SK-N-SH (cell line): ENCODE results near the gene WT1. TPM values are rescaled to one million over a fixed set of nuclear protein-coding genes. Genes with fewer than 3 reads are reported as not detected.

Experiments
- CTCF ChIA-PET: fragments of 300-600, 350-600 bp; formaldehyde crosslinking; extraction: SDS; loops from one replicate; lab custom pipeline; 2021; lab: Yijun Ruan, JAX
- POLR2A ChIA-PET: fragments of 350-600 bp; sonication (Branson Sonifier 250); formaldehyde crosslinking; extraction: SDS; loops from one replicate; lab custom pipeline; 2020; ENCODE audit warnings: antibody characterized with exemption, inconsistent platforms; lab: Yijun Ruan, JAX
- DNase-seq: peaks from one replicate; pipeline ENCODE4 v3.0.0; 2012
- H2AFZ ChIP-seq: fragments of 200-600 bp; sonication (generic); 2 replicates; pipeline ENCODE4 v1.8.1; 2016; ENCODE audit warnings: antibody characterized with exemption, mild to moderate bottlenecking, low read depth
- H3F3A ChIP-seq: fragments of 200-600 bp; sonication (generic); replicated peaks from 2 replicates; pipeline ENCODE3; 2016; ENCODE audit warnings: antibody characterized with exemption, mild to moderate bottlenecking; ENCODE audit not compliant: insufficient read depth
- H3K27ac ChIP-seq, 2 experiments: fragments of 200-500 bp in 1 of 2; fragments of 200-600 bp in 1 of 2; sonication (Bioruptor generic) in 1 of 2; sonication (generic), shearing (Covaris generic) in 1 of 2; 2 replicates each; pipeline versions ENCODE4 v1.5.1 to v1.6.1; 2014 to 2016; ENCODE audit warnings: low read depth in 2 of 2, inconsistent platforms in 1 of 2, low read length in 1 of 2, mild to moderate bottlenecking in 1 of 2, mixed read lengths in 1 of 2
- H3K27me3 ChIP-seq: fragments of 200-600 bp; sonication (generic), shearing (Covaris generic); 2 replicates; pipeline ENCODE4 v1.6.1; 2016; ENCODE audit warnings: mixed run types; ENCODE audit not compliant: insufficient read depth
- H3K36me3 ChIP-seq, 2 experiments: fragments of 200-500 bp in 1 of 2; fragments of 200-600 bp in 1 of 2; sonication (Bioruptor generic) in 1 of 2; sonication (generic) in 1 of 2; replicated peaks in 1 of 2; 2 replicates each; pipeline versions ENCODE3 to v1.5.1; 2014 to 2016; ENCODE audit warnings: low read length in 1 of 2, mild to moderate bottlenecking in 1 of 2; ENCODE audit not compliant: insufficient read depth in 2 of 2, control insufficient read depth in 1 of 2
- H3K4me1 ChIP-seq, 2 experiments: fragments of 200-500 bp in 1 of 2; fragments of 200-600 bp in 1 of 2; sonication (Bioruptor generic) in 1 of 2; sonication (generic), shearing (Covaris generic) in 1 of 2; 2 replicates each; pipeline versions ENCODE4 v1.5.1 to v1.6.1; 2014 to 2016; ENCODE audit warnings: low read depth in 1 of 2, low read length in 1 of 2, mixed run types in 1 of 2; ENCODE audit not compliant: insufficient read depth in 2 of 2, control insufficient read depth in 1 of 2
- H3K4me2 ChIP-seq: fragments of 200-600 bp; sonication (generic), shearing (Covaris generic); 2 replicates; pipeline ENCODE4 v1.6.1; 2017; ENCODE audit warnings: mixed run types
- H3K4me3 ChIP-seq, 2 experiments: fragments of 200-500 bp in 1 of 2; fragments of 200-600 bp in 1 of 2; sonication (Bioruptor generic) in 1 of 2; sonication (generic), shearing (Covaris generic) in 1 of 2; 2 replicates each; pipeline versions ENCODE4 v1.5.1 to v1.8.1; 2014 to 2016; ENCODE audit warnings: low read depth in 2 of 2, inconsistent platforms in 1 of 2, low read length in 1 of 2, mild to moderate bottlenecking in 1 of 2, mixed read lengths in 1 of 2, moderate library complexity in 1 of 2
- H3K79me2 ChIP-seq: fragments of 200-600 bp; sonication (generic); 2 replicates; pipeline ENCODE4 v1.8.1; 2017; ENCODE audit warnings: mild to moderate bottlenecking; ENCODE audit not compliant: insufficient read depth
- H3K9ac ChIP-seq: fragments of 200-600 bp; sonication (generic); 2 replicates; pipeline ENCODE4 v1.6.1; 2017; ENCODE audit warnings: mixed run types
- H3K9me2 ChIP-seq: fragments of 200-600 bp; sonication (generic); 2 replicates; pipeline ENCODE4 v1.6.1; 2017; ENCODE audit warnings: mixed run types
- H3K9me3 ChIP-seq: fragments of 200-600 bp; sonication (generic); 2 replicates; pipeline ENCODE4 v1.6.1; 2017; ENCODE audit warnings: mixed run types, mild to moderate bottlenecking, moderate library complexity
- H4K20me1 ChIP-seq: fragments of 200-600 bp; sonication (generic); 2 replicates; pipeline ENCODE4 v1.6.1; 2017; ENCODE audit warnings: mild to moderate bottlenecking, mixed run types; ENCODE audit not compliant: insufficient read depth
- CHD2 ChIP-seq: fragments of 150-350 bp; IDR thresholded peaks from 2 replicates; pipeline ENCODE4 v1.6.1; 2018; ENCODE audit warnings: low read length; ENCODE audit not compliant: partially characterized antibody
- EP300 ChIP-seq, 2 experiments: IDR thresholded peaks; 2 replicates each; pipeline versions ENCODE4 v1.4.0 to v1.6.1; 2012; ENCODE audit warnings: borderline replicate concordance in 1 of 2, low read depth in 1 of 2, low read length in 1 of 2
- FOSL2 ChIP-seq: IDR thresholded peaks from 2 replicates; pipeline ENCODE4 v1.4.0; 2012; ENCODE audit warnings: low read depth, mild to moderate bottlenecking, moderate library complexity, borderline replicate concordance
- GATA2 ChIP-seq: sonication (generic); formaldehyde crosslinking; IDR thresholded peaks from 2 replicates; pipeline ENCODE4 v1.5.0; 2020; ENCODE audit warnings: mild to moderate bottlenecking, missing genetic modification reagents
- JUND ChIP-seq: IDR thresholded peaks from 2 replicates; pipeline ENCODE4 v1.4.0; 2012
- MEF2A ChIP-seq: IDR thresholded peaks from 2 replicates; pipeline ENCODE4 v1.4.0; 2012; ENCODE audit warnings: low read depth, borderline replicate concordance
- RAD21 ChIP-seq: IDR thresholded peaks from 2 replicates; pipeline ENCODE4 v1.6.1; 2012; ENCODE audit warnings: mild to moderate bottlenecking, low read length
- RCOR1 ChIP-seq: fragments of 150-350 bp; IDR thresholded peaks from 2 replicates; pipeline ENCODE4 v1.6.1; 2017; ENCODE audit warnings: antibody characterized with exemption, low read length
- RFX5 ChIP-seq: IDR thresholded peaks from 2 replicates; pipeline ENCODE4 v1.6.1; 2012; ENCODE audit warnings: mild to moderate bottlenecking, improper control_type of control experiment, low read length
- RXRA ChIP-seq: IDR thresholded peaks from 2 replicates; pipeline ENCODE4 v1.4.0; 2012; ENCODE audit warnings: low read depth, mild to moderate bottlenecking, borderline replicate concordance
- TCF12 ChIP-seq: IDR thresholded peaks from 2 replicates; pipeline ENCODE4 v1.4.0; 2012
- TEAD4 ChIP-seq: IDR thresholded peaks from 2 replicates; pipeline ENCODE4 v1.4.0; 2012; ENCODE audit warnings: mild to moderate bottlenecking, borderline replicate concordance; ENCODE audit not compliant: insufficient read depth
- YY1 ChIP-seq: IDR thresholded peaks from 2 replicates; pipeline ENCODE4 v1.4.0; 2012; ENCODE audit warnings: low read depth, mild to moderate bottlenecking
- WGBS: methylation state at CpG from one replicate; pipeline ENCODE4 v1.1.6; 2017; ENCODE audit warnings: low lambda C conversion rate; 5-methylcytosine and 5-hydroxymethylcytosine counted together
- polyA plus RNA-seq, 3 experiments: library from polyadenylated mRNA; depleted of rRNA; stranded (reverse); fragments of >200 nt; gene quantifications; 2 replicates each; pipeline ENCODE4 v1.2.3, GENCODE V29; 2012
- TF ChIP-seq, protein P1 (sequence below): IDR thresholded peaks from 2 replicates; pipeline ENCODE4 v1.6.1; 2012; ENCODE audit warnings: mild to moderate bottlenecking, low read depth, low read length, moderate library complexity
- TF ChIP-seq, protein P2 (sequence below): IDR thresholded peaks from 2 replicates; pipeline ENCODE4 v1.4.0; 2012; ENCODE audit warnings: low read depth
- TF ChIP-seq, protein P3 (sequence below): fragments of 150-350 bp; IDR thresholded peaks from 2 replicates; pipeline ENCODE4 v1.6.1; 2017; ENCODE audit warnings: antibody characterized with exemption, low read length, low read depth, borderline replicate concordance
- TF ChIP-seq, protein P4 (sequence below): IDR thresholded peaks from 2 replicates; pipeline ENCODE4 v1.4.0; 2012; ENCODE audit warnings: low read depth, borderline replicate concordance
- TF ChIP-seq, protein P5 (sequence below): fragments of 200-600 bp; sonication (generic); IDR thresholded peaks from 2 replicates; pipeline ENCODE4 v1.6.1; 2017; ENCODE audit warnings: antibody characterized with exemption, mild to moderate bottlenecking, moderate library complexity
- TF ChIP-seq, protein P6 (sequence below): IDR thresholded peaks from 2 replicates; pipeline ENCODE4 v1.4.0; 2012; ENCODE audit warnings: low read depth, borderline replicate concordance

WT1 gene
- polyA plus RNA-seq, 1 of the 3 experiments (the other 2 are of a cell fraction): 0.49 TPM

DNA sequence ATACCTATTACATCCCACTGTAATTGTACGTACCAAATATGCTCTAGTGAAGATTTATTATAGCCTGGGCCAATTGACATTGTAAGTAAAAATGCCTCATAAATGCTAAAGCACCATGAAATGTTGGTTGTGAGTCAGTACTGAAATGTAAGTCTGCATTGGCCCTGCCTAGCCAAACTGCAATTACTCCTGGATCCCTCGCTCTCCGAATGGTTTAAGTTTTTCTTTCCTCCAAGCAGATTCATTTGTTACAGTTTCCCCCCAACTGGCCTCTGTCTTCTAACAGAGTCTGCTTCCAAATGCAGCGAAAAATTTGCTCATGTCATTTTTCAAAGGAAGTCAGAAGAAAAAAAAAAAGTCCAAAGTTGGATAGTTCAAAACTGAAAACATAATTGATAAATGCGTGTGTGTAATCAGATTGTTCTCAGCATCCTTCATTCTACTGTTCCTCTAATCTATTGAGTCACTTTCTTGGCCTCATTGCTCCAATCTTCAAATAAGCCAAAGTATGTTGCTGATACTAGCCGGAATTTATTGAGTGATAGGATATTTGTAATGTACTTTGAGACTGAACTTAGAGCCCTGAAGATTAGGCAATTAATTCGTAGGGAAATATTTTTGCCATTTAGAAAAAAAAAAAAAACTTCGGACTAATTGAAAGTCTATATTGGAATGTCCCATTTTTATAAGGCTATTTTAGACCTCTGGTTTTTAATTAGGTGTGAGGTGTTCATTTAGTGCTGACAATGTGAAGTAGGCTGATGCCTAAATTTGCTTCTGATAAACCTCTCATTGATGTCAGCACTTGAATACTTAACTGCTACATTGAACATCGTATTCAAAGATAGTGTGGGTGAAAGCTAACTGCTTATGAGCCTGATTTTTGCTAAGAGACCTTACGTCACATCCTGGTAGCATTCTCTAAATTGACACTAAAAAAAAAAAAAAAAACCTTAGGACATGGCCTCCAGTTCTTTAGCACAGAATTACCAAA lies 93.4 kb downstream of the WT1 start:
- no peak overlapping the region for H3K27ac ChIP-seq
- H3K4me2 ChIP-seq: no peak overlapping the region
- no peaks in the 10 kb centered on the region; the same call in 1 of the 2 replicates for H3K9me3 ChIP-seq
- WGBS: 22% methylated on average over 10 of the region's 10 CpGs
- no peaks in the 10 kb centered on the region for H3K9me2 ChIP-seq
- no peak overlapping the region for H3K9ac ChIP-seq
- DNase-seq: no peak
- H4K20me1 ChIP-seq: no peaks in the 10 kb centered on the region
- H3K27me3 ChIP-seq: peaks cover 33% of the 10 kb centered on the region; the same call in 1 of the 2 replicates
- H2AFZ ChIP-seq: no peak overlapping the region
- TF ChIP-seq YY1: no peak
- TF ChIP-seq, protein P1, sequence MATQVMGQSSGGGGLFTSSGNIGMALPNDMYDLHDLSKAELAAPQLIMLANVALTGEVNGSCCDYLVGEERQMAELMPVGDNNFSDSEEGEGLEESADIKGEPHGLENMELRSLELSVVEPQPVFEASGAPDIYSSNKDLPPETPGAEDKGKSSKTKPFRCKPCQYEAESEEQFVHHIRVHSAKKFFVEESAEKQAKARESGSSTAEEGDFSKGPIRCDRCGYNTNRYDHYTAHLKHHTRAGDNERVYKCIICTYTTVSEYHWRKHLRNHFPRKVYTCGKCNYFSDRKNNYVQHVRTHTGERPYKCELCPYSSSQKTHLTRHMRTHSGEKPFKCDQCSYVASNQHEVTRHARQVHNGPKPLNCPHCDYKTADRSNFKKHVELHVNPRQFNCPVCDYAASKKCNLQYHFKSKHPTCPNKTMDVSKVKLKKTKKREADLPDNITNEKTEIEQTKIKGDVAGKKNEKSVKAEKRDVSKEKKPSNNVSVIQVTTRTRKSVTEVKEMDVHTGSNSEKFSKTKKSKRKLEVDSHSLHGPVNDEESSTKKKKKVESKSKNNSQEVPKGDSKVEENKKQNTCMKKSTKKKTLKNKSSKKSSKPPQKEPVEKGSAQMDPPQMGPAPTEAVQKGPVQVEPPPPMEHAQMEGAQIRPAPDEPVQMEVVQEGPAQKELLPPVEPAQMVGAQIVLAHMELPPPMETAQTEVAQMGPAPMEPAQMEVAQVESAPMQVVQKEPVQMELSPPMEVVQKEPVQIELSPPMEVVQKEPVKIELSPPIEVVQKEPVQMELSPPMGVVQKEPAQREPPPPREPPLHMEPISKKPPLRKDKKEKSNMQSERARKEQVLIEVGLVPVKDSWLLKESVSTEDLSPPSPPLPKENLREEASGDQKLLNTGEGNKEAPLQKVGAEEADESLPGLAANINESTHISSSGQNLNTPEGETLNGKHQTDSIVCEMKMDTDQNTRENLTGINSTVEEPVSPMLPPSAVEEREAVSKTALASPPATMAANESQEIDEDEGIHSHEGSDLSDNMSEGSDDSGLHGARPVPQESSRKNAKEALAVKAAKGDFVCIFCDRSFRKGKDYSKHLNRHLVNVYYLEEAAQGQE: no peak
- TF ChIP-seq FOSL2: no peak
- no peak for TF ChIP-seq RCOR1
- no peak for TF ChIP-seq RXRA
- TF ChIP-seq EP300 (IDR thresholded peaks at IDR 0.05; ENCODE audit: borderline replicate concordance in 1 of 2, low read depth in 1 of 2, low read length in 1 of 2): no peak
- TF ChIP-seq CHD2: no peak
- TF ChIP-seq TCF12: no peak
- no peak for TF ChIP-seq TEAD4
- TF ChIP-seq RFX5: no peak
- TF ChIP-seq, protein P2, sequence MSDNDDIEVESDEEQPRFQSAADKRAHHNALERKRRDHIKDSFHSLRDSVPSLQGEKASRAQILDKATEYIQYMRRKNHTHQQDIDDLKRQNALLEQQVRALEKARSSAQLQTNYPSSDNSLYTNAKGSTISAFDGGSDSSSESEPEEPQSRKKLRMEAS: no peak
- TF ChIP-seq, protein P3, sequence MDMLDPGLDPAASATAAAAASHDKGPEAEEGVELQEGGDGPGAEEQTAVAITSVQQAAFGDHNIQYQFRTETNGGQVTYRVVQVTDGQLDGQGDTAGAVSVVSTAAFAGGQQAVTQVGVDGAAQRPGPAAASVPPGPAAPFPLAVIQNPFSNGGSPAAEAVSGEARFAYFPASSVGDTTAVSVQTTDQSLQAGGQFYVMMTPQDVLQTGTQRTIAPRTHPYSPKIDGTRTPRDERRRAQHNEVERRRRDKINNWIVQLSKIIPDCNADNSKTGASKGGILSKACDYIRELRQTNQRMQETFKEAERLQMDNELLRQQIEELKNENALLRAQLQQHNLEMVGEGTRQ: no peak
- TF ChIP-seq, protein P4, sequence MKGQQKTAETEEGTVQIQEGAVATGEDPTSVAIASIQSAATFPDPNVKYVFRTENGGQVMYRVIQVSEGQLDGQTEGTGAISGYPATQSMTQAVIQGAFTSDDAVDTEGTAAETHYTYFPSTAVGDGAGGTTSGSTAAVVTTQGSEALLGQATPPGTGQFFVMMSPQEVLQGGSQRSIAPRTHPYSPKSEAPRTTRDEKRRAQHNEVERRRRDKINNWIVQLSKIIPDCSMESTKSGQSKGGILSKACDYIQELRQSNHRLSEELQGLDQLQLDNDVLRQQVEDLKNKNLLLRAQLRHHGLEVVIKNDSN: no peak
- no peak for TF ChIP-seq RAD21
- TF ChIP-seq, protein P5, sequence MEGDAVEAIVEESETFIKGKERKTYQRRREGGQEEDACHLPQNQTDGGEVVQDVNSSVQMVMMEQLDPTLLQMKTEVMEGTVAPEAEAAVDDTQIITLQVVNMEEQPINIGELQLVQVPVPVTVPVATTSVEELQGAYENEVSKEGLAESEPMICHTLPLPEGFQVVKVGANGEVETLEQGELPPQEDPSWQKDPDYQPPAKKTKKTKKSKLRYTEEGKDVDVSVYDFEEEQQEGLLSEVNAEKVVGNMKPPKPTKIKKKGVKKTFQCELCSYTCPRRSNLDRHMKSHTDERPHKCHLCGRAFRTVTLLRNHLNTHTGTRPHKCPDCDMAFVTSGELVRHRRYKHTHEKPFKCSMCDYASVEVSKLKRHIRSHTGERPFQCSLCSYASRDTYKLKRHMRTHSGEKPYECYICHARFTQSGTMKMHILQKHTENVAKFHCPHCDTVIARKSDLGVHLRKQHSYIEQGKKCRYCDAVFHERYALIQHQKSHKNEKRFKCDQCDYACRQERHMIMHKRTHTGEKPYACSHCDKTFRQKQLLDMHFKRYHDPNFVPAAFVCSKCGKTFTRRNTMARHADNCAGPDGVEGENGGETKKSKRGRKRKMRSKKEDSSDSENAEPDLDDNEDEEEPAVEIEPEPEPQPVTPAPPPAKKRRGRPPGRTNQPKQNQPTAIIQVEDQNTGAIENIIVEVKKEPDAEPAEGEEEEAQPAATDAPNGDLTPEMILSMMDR: no peak
- no peak for TF ChIP-seq GATA2
- no peak for TF ChIP-seq JUND
- TF ChIP-seq MEF2A: no peak
- TF ChIP-seq, protein P6, sequence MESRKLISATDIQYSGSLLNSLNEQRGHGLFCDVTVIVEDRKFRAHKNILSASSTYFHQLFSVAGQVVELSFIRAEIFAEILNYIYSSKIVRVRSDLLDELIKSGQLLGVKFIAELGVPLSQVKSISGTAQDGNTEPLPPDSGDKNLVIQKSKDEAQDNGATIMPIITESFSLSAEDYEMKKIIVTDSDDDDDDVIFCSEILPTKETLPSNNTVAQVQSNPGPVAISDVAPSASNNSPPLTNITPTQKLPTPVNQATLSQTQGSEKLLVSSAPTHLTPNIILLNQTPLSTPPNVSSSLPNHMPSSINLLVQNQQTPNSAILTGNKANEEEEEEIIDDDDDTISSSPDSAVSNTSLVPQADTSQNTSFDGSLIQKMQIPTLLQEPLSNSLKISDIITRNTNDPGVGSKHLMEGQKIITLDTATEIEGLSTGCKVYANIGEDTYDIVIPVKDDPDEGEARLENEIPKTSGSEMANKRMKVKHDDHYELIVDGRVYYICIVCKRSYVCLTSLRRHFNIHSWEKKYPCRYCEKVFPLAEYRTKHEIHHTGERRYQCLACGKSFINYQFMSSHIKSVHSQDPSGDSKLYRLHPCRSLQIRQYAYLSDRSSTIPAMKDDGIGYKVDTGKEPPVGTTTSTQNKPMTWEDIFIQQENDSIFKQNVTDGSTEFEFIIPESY: no peak
- H3F3A ChIP-seq: no peaks in the 10 kb centered on the region
- H3K4me3 ChIP-seq: no peak overlapping the region
- H3K4me1 ChIP-seq: no peaks in the 10 kb centered on the region
- POLR2A ChIA-PET: no interaction called here
- no peaks in the 10 kb centered on the region for H3K36me3 ChIP-seq
- CTCF ChIA-PET: interaction anchor here (2.5 kb wide), 1 partner anchor 19 kb away, joined by 9 read pairs; no protein-coding TSS in a partner anchor
- no peaks in the 10 kb centered on the region for H3K79me2 ChIP-seq
